Effector CD8-positive, alpha-beta T cell (primary cell): ENCODE data around the gene TMEM14A.
"Not testable (repeated sequence)": the region's sequence is repeated elsewhere in the genome, so short reads cannot be mapped to it uniquely, and the experiment has no call there.

ENCODE experiments used
- DNase-seq: peaks from one replicate; lab custom pipeline; 2025; lab: John Stamatoyannopoulos, UW
- total RNA-seq, 4 experiments: gene quantifications; one replicate each; lab custom pipeline; 2026; lab: John Stamatoyannopoulos, UW

TMEM14A gene
- 5.5 to 13.4 (median 10.2) reads per million in 4 experiments for total RNA-seq

- DNase-seq = peak; percentile 84
Observed at GRCh38 chr6:52670502-52671409, at the start of gene TMEM14A. Gene TMEM14A, plus strand, starts transcription at chr6:52671113. Its CDS starts 5,990 bp downstream, at chr6:52677103.

- DNase-seq = no peak
Observed at GRCh38 chr6:52621631-52622030, 49.3 kb upstream of the TMEM14A start.

- DNase-seq = no peak
Observed at GRCh38 chr6:52622810-52623209, 48.1 kb upstream of the TMEM14A start.

- DNase-seq = no peak
Observed at GRCh38 chr6:52632011-52632410, 38.9 kb upstream of the TMEM14A start.

GRCh38 chr6:52634211-52634610 lies 36.7 kb upstream of the TMEM14A start:
- DNase-seq = no peak

GRCh38 chr6:52635049-52635577 lies 35.8 kb upstream of the TMEM14A start:
- DNase-seq = no peak

- no peak for DNase-seq
Observed at GRCh38 chr6:52636830-52637229, 34.1 kb upstream of the TMEM14A start.

- no peak for DNase-seq
Observed at GRCh38 chr6:52639493-52639892, 31.4 kb upstream of the TMEM14A start.

- no peak for DNase-seq
Observed at GRCh38 chr6:52640170-52640569, 30.7 kb upstream of the TMEM14A start.

GRCh38 chr6:52640916-52641315 lies 30.0 kb upstream of the TMEM14A start:
- no peak for DNase-seq

- DNase-seq = no peak
Observed at GRCh38 chr6:52641388-52641787, 29.5 kb upstream of the TMEM14A start.

GRCh38 chr6:52641826-52642225 lies 29.1 kb upstream of the TMEM14A start:
- no peak for DNase-seq

- no peak for DNase-seq
Observed at GRCh38 chr6:52642368-52642767, 28.5 kb upstream of the TMEM14A start.

- no peak for DNase-seq
Observed at GRCh38 chr6:52643158-52643557, 27.8 kb upstream of the TMEM14A start.

GRCh38 chr6:52644253-52644652 lies 26.7 kb upstream of the TMEM14A start:
- no peak for DNase-seq

GRCh38 chr6:52645976-52646375 lies 24.9 kb upstream of the TMEM14A start:
- no peak for DNase-seq

GRCh38 chr6:52647199-52647598 lies 23.7 kb upstream of the TMEM14A start:
- DNase-seq = no peak

GRCh38 chr6:52649536-52650160 lies 21.3 kb upstream of the TMEM14A start:
- no peak for DNase-seq

- DNase-seq = no peak
Observed at GRCh38 chr6:52650941-52651340, 20.0 kb upstream of the TMEM14A start.

- no peak for DNase-seq
Observed at GRCh38 chr6:52653151-52653550, 17.8 kb upstream of the TMEM14A start.

- no peak for DNase-seq
Observed at GRCh38 chr6:52654007-52654406, 16.9 kb upstream of the TMEM14A start.

GRCh38 chr6:52654592-52654991 lies 16.3 kb upstream of the TMEM14A start:
- no peak for DNase-seq

- not testable (repeated sequence) for DNase-seq
Observed at GRCh38 chr6:52655941-52656340, 15.0 kb upstream of the TMEM14A start.
